ENCODE results near the gene MYOCOS. TPM values are rescaled to one million over a fixed set of nuclear protein-coding genes. Genes with fewer than 3 reads are reported as not detected.

The MYOCOS gene
- total RNA-seq, 1 experiment from 2014 or later: not detected

- H3K27me3 ChIP-seq (ENCODE audit: control insufficient read depth, insufficient read depth, low read length): no peaks in the 10 kb centered on the region
- ATAC-seq: no peak
- BruUV-seq (replicated peaks): no TSS peak
- no peaks in the 10 kb centered on the region for H3K9me3 ChIP-seq (ENCODE audit: control insufficient read depth, insufficient read depth, low read depth, low read length)
- H3K27ac ChIP-seq (ENCODE audit: low read length): no peak overlapping the region
- no peak for TF ChIP-seq TCF7L2 (IDR thresholded peaks at IDR 0.05; ENCODE audit: low read depth, low read length)
- TF ChIP-seq POLR2AphosphoS5 (IDR thresholded peaks at IDR 0.05; ENCODE audit: low read depth, low read length): no peak
- TF ChIP-seq CTCF (IDR thresholded peaks at IDR 0.05): no peak
- no peak for TF ChIP-seq SIN3A (IDR thresholded peaks at IDR 0.05; ENCODE audit: borderline replicate concordance, insufficient read depth, low read depth, low read length)
- no peaks in the 10 kb centered on the region for H3K4me1 ChIP-seq (ENCODE audit: control insufficient read depth, insufficient read depth, low read length)
- DNase-seq (ENCODE audit: low read depth, low spot score): no peak
- peaks cover 54% of the 10 kb centered on the region for H3K36me3 ChIP-seq (ENCODE audit: control insufficient read depth, insufficient read depth, low read length)
- intact Hi-C loops (cut with micrococcal nuclease; ENCODE audit: unreplicated experiment): no loop called here
- no peak overlapping the region for H3K4me3 ChIP-seq (ENCODE audit: low read depth in 2 of 2, low read length in 2 of 2)
- POLR2A ChIA-PET: no interaction called here
- CTCF ChIA-PET: no interaction called here
- in situ Hi-C loops (cut with HindIII; ENCODE audit: low pct_unique_long_range_greater_than_20kb, low sequenced_read_pairs): no loop called here
Measured at GRCh38 chr1:171581766-171582165, 40.3 kb upstream of the MYOCOS start.

- ATAC-seq (no peak; the same call in 1 of the 2 replicates), DNase-seq (ENCODE audit: low read depth, low spot score) (no peak)
- in situ Hi-C loops (cut with HindIII; ENCODE audit: low pct_unique_long_range_greater_than_20kb, low sequenced_read_pairs): no loop called here
- CTCF ChIA-PET: no interaction called here
- no peak overlapping the region for H3K27ac ChIP-seq (ENCODE audit: low read length)
- H3K4me3 ChIP-seq (ENCODE audit: low read depth in 2 of 2, low read length in 2 of 2): no peak overlapping the region
- intact Hi-C loops (cut with micrococcal nuclease; ENCODE audit: unreplicated experiment): no loop called here
- peaks cover 54% of the 10 kb centered on the region for H3K36me3 ChIP-seq (ENCODE audit: control insufficient read depth, insufficient read depth, low read length)
- H3K4me1 ChIP-seq (ENCODE audit: control insufficient read depth, insufficient read depth, low read length): no peaks in the 10 kb centered on the region
- no peaks in the 10 kb centered on the region for H3K9me3 ChIP-seq (ENCODE audit: control insufficient read depth, insufficient read depth, low read depth, low read length)
- no peaks in the 10 kb centered on the region for H3K27me3 ChIP-seq (ENCODE audit: control insufficient read depth, insufficient read depth, low read length)
- POLR2A ChIA-PET: no interaction called here
- no TSS peak for BruUV-seq (replicated peaks)
- TF ChIP-seq SIN3A (IDR thresholded peaks at IDR 0.05; ENCODE audit: borderline replicate concordance, insufficient read depth, low read depth, low read length): no peak
- no peak for TF ChIP-seq CTCF (IDR thresholded peaks at IDR 0.05)
- no peak for TF ChIP-seq POLR2AphosphoS5 (IDR thresholded peaks at IDR 0.05; ENCODE audit: low read depth, low read length)
- no peak for TF ChIP-seq TCF7L2 (IDR thresholded peaks at IDR 0.05; ENCODE audit: low read depth, low read length)
- no peak for TF ChIP-seq REST (IDR thresholded peaks at IDR 0.05; ENCODE audit: insufficient read depth in 1 of 2, low read depth in 2 of 2, low read length in 1 of 2)
Measured at GRCh38 chr1:171582589-171582988, 39.5 kb upstream of the MYOCOS start.

Data from Panc1 (cell line).